ENCODE data around the gene ANGEL1.

DNA sequence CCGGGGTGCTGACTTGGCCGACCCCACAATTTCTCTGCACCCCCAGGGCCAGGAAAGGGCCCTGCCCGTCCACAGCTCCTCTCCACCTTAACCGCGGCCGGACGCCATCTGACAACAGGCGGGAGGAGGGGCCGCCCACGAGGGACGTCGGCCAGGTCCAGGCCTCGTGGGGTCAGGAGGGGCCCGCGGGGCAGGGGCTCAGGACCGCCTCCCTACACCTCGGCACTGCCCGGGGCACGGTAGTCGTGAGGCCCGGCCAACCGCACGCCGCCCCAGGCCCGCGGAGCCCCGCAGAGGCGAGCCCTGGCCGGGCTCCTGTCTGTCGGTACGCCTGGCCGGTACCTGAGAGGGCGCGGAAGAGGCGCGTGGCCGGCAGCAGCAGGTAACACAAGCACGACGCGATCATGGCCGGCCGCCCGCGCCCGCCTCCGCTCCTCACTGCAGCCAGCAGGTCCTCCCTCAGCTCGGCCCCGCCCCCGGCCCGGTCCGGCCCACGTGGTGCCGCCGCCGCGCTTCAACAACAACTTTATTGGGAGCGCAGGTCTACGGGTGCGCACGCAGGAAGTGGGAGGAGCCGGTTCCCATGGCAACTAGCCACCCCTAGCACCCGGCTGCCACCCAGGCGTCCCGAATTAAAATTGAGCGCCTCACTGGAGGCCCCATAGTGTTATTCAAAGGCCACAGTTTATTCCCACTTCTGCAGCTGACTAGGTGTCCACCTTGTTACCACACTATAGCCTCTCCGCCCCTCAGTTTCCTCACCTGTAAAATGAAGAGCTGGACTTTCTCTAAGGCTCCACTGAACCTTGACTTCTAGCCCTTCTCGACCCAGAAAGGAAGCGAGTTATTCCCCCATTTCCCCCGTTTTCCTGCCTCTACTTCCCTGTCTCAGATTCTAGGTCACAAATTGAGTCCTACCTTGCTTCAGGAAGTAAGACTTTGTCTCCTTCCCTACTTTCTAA is at the start of gene ANGEL1:
- peak; percentile 75 for TF ChIP-seq POLR2A (IDR thresholded peaks at IDR 0.05)
- TF ChIP-seq, protein P1, sequence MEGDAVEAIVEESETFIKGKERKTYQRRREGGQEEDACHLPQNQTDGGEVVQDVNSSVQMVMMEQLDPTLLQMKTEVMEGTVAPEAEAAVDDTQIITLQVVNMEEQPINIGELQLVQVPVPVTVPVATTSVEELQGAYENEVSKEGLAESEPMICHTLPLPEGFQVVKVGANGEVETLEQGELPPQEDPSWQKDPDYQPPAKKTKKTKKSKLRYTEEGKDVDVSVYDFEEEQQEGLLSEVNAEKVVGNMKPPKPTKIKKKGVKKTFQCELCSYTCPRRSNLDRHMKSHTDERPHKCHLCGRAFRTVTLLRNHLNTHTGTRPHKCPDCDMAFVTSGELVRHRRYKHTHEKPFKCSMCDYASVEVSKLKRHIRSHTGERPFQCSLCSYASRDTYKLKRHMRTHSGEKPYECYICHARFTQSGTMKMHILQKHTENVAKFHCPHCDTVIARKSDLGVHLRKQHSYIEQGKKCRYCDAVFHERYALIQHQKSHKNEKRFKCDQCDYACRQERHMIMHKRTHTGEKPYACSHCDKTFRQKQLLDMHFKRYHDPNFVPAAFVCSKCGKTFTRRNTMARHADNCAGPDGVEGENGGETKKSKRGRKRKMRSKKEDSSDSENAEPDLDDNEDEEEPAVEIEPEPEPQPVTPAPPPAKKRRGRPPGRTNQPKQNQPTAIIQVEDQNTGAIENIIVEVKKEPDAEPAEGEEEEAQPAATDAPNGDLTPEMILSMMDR (IDR thresholded peaks at IDR 0.05) = peak in 1 of 3 experiments; percentile 11

Data from testis (tissue), 2 donors.